Fibroblast of the aortic adventitia (primary cell): ENCODE data around the gene MRPL9. TPM values are rescaled to one million over a fixed set of nuclear protein-coding genes. Genes with fewer than 3 reads are reported as not detected.

ENCODE experiments used
- DNase-seq: peaks from one replicate; pipeline ENCODE4 v3.0.0-alpha.2; 2010; ENCODE audit warnings: low read depth
- H3K4me3 ChIP-seq: 2 replicates; pipeline ENCODE4 v1.5.1; 2011; ENCODE audit warnings: low read depth, mild to moderate bottlenecking, control low read depth, low read length, moderate library complexity
- total RNA-seq: library from RNA; depleted of rRNA; stranded (reverse); fragments of >200 nt; gene quantifications from 2 replicates; pipeline ENCODE4 v1.2.3, GENCODE V29; 2012; ENCODE audit warnings: low replicate concordance
- TF ChIP-seq, protein P1 (sequence below): IDR thresholded peaks from 2 replicates; pipeline ENCODE4 v1.5.1; 2011; ENCODE audit warnings: mild to moderate bottlenecking, low read length, control low read depth, inconsistent platforms; ENCODE audit not compliant: insufficient read depth

The MRPL9 gene
- total RNA-seq, 1 donor = 57.6 TPM

DNA sequence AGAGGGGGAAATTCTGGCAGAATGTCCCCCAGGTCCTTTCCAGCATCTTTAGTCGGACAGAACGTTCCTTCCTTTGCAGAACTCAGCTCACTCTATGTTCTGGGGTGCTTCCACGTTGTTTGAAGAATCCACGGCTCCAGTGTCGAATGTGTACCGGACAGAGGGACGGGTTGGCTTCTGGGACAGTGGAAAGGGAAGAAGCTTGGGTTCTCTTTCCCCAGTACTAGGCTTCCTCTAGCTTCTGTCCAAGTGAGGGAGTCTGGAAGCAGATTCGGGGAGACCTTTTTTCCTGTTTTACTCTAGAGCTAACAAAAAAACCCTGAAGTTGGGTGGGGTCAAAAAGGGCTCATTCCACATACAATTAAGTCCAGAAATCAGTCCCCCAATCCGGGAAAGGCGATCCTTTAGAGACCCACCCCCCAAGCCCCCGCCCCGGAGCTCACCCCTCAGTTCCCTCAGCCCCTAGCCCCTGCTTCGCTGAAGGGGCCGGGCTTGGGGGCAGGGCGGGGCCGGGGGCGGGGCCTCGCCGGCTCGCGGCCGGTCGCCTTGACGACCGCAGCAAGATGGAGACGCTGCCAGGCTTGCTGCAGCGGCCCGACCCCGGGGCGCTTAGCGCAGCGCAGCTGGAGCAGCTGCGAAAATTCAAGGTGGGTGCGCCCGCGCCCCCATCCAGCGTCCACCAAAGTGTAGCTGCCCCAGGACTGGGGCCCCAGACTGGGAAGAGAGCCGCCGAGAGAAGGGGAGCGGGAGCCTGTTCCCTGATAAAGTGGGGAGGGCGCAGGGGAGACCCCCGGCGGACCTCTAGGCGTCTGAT is 42.1 kb downstream of the MRPL9 start, which contains the start of gene RIIAD1:
Gene RIIAD1, plus strand, starts transcription at position 549 of the 814 bp plus-strand sequence. Its CDS starts 15 bp downstream, at position 564.
- TF ChIP-seq, protein P1, sequence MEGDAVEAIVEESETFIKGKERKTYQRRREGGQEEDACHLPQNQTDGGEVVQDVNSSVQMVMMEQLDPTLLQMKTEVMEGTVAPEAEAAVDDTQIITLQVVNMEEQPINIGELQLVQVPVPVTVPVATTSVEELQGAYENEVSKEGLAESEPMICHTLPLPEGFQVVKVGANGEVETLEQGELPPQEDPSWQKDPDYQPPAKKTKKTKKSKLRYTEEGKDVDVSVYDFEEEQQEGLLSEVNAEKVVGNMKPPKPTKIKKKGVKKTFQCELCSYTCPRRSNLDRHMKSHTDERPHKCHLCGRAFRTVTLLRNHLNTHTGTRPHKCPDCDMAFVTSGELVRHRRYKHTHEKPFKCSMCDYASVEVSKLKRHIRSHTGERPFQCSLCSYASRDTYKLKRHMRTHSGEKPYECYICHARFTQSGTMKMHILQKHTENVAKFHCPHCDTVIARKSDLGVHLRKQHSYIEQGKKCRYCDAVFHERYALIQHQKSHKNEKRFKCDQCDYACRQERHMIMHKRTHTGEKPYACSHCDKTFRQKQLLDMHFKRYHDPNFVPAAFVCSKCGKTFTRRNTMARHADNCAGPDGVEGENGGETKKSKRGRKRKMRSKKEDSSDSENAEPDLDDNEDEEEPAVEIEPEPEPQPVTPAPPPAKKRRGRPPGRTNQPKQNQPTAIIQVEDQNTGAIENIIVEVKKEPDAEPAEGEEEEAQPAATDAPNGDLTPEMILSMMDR = no peak
- DNase-seq = peak; percentile 8
- H3K4me3 ChIP-seq = peak within 1 kb of the TSS; percentile 58

DNA sequence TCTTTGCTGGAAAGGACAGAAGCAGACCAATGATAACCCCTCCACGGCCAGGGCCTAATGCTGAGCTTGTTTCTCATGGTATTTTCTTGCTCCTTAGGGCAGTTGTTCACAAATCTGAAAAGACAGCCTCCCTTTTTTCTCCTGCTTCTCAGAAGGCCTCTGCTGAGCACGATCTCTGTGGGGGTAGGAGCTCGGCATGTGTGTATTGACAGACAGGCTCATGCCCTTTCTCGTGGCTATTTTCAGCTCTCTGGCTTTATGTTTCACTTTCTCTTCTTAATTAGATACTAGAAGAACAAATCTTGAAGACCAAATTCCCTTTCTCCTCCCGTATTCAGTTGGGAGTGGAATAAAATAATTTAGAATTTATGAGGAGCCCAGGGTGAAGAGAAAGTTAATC is 42.7 kb downstream of the MRPL9 start:
- TF ChIP-seq, protein P1 = no peak
- peak; percentile 39 for DNase-seq
- H3K4me3 ChIP-seq = peak overlapping the region; percentile 51

DNA sequence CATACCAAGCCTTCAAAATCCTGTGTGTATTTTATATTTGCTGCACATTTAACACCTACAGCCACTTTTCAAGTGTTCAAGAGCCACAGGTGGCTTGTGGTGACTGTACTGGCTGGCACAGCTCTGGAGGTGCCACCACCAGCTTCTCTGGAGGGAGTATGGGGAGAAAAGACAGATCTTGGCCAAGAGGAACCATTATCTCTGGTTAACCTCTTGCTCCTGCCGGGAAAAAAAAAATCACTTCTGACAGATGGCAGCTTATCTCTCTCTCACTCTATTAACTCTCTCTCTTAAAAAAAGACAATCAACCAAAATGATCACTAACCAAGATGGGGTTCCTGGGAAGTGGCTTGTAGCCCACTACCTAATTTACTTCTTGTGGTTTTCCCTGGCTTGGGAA is 43.2 kb downstream of the MRPL9 start:
- DNase-seq = no peak
- TF ChIP-seq, protein P1 = no peak
- H3K4me3 ChIP-seq = no peak overlapping the region

DNA sequence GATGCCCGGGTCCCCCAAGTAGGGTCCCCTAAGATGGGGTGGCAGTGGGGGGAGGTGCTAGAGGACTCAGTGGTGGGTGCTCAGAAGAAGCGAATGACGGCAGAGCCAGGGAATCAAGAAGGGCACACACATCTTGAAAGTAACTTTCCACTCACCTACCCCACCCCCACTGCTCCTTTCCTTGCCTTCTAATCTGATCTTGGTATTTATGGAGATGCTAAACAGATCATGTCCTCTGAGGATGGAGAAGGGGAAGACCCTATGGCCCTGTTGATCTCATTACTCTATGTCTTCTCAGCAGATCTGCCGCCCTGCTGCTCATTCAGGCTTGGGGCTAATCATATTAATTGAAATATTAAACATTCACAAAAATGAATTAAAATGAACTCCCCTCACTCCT is 44.6 kb downstream of the MRPL9 start:
- H3K4me3 ChIP-seq = no peak overlapping the region
- TF ChIP-seq, protein P1 = no peak

DNA sequence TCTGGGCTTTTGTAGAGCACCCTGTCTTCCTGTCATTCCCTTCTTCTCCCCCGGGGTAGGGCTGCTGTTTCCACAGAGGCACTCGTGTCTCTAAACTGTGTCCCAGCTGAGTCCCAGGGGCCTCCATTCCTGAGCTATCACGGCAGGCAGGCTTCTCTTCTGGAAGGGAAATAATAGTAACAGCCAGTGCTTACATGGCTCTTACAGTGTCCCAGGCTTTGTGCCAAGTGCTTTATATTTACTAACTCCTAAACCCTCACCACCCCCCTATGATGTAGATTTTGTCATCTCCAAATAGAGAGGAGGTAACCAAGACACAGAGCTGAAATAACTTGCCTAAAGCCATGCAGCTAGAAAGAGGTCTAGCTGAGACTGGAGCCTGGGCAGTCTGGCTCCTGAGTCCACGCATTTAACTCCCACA is 45.3 kb downstream of the MRPL9 start:
- H3K4me3 ChIP-seq = no peak overlapping the region
- TF ChIP-seq, protein P1 = no peak
- DNase-seq = peak; percentile 14

More for the DNA sequence above, 44.6 kb downstream of the MRPL9 start:
- no peak for DNase-seq

DNA sequence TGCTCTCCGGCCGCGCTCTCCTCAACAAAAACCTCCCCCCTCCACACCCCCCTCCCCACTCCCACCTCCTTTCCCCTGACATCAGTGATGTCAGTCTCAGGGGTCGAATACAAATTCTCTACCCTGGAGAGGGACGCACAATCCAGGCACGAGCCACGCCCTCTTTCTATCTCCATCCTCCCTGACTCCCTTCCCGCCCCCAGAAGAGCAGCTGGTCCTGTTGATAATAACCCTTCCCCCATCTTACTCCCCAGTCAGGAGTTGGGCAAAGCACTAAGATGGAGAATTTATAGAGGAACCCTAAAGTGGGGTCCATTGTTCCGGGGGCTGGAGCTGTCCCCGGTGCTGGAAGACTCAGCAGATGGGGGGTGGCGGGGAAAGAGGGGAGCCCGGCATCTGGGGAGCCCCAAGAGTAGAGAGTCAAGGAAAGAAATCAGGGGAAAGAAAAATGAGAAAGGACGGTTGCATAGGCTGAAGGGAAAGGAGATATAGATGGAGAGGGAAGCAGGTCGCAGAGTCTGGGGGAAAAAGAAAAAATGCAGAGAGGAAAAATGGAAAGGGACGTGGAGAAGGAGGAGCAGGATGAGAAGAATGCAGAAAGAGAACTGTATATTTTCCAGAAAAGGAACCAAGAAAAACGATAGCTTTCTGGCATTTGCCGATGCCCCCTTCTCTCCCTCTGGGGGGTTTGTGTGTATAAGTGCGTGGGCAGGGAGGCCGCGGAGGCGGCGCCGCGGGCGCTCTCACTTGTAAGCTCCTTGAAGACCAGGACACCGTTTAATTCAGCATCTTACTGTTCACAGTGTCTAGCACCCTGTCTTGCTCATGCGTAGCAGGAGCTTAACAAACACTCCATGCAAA is 46.3 kb downstream of the MRPL9 start, which contains the start of gene CELF3:
Gene CELF3, minus strand, starts transcription at position 33 of the 861 bp plus-strand sequence. CDS start 783 bp downstream, outside the sequence.
- DNase-seq = peak; percentile 21
- no peak within 1 kb of the TSS for H3K4me3 ChIP-seq
- TF ChIP-seq, protein P1 = no peak
